PC-3 (cell line): ENCODE measurements around the gene MYO5B. TPM values are rescaled to one million over a fixed set of nuclear protein-coding genes. Genes with fewer than 3 reads are reported as not detected.

Experiments
- ATAC-seq: fragments of 200-7000 bp; cut with Tn5 transposase; 2 replicates; pipeline ENCODE4 v1.9.1; 2020; ENCODE audit warnings: mild to moderate bottlenecking, moderate library complexity
- BruUV-seq: library from RNA; stranded (reverse); fragments of 400-500 nt; replicated peaks from 2 replicates; lab custom pipeline; 2021; lab: Mats Ljungman, UMichigan
- CTCF ChIA-PET: fragments of 300-600 bp; sonication (Branson Sonifier 250); formaldehyde crosslinking; loops from one replicate; lab custom pipeline; 2022; ENCODE audit warnings: antibody characterized with exemption; lab: Charles Lee
- POLR2A ChIA-PET: fragments of 300-600 bp; sonication (Branson Sonifier 250); formaldehyde crosslinking; loops from one replicate; lab custom pipeline; 2022; ENCODE audit warnings: antibody characterized with exemption; ENCODE audit not compliant: unreplicated experiment; lab: Charles Lee
- DNase-seq: peaks from one replicate; pipeline ENCODE4 v3.0.0-alpha.2; 2015
- H2AFZ ChIP-seq: fragments of 300-600 bp; sonication (generic); 2 replicates; pipeline ENCODE4 v1.6.0; 2016; ENCODE audit warnings: antibody characterized with exemption, low read length
- H3F3A ChIP-seq: fragments of 300-600 bp; sonication (generic); one replicate; pipeline ENCODE4 v1.6.0; 2017; ENCODE audit warnings: antibody characterized with exemption, low read length, control low read depth, mild to moderate bottlenecking; ENCODE audit not compliant: unreplicated experiment
- H3K27ac ChIP-seq: fragments of 300-600 bp; sonication (generic); 2 replicates; pipeline ENCODE4 v1.5.1; 2016; ENCODE audit warnings: mild to moderate bottlenecking, low read length
- H3K27me3 ChIP-seq: fragments of 300-600 bp; sonication (generic); 2 replicates; pipeline ENCODE4 v1.6.1; 2016; ENCODE audit warnings: low read length, mixed read lengths
- H3K36me3 ChIP-seq: fragments of 300-600 bp; sonication (generic); 2 replicates; pipeline ENCODE4 v1.6.1; 2016; ENCODE audit warnings: low read depth, mixed run types, low read length, mixed read lengths
- H3K4me1 ChIP-seq: fragments of 300-600 bp; sonication (generic); 2 replicates; pipeline ENCODE4 v1.5.1; 2016; ENCODE audit warnings: low read length; ENCODE audit not compliant: insufficient read depth
- H3K4me2 ChIP-seq: fragments of 300-600 bp; sonication (generic); 2 replicates; pipeline ENCODE4 v1.6.0; 2016; ENCODE audit warnings: low read length
- H3K4me3 ChIP-seq: fragments of 300-600 bp; sonication (generic); 2 replicates; pipeline ENCODE4 v1.5.1; 2016; ENCODE audit warnings: mild to moderate bottlenecking, low read length, mixed read lengths
- H3K79me2 ChIP-seq: fragments of 300-600 bp; sonication (generic); 2 replicates; pipeline ENCODE4 v1.6.1; 2017; ENCODE audit warnings: low read length, mixed read lengths
- H3K9ac ChIP-seq: fragments of 300-600 bp; sonication (generic); 2 replicates; pipeline ENCODE4 v1.6.0; 2016; ENCODE audit warnings: mild to moderate bottlenecking, low read length
- H3K9me2 ChIP-seq: fragments of 300-600 bp; sonication (generic); replicated peaks from 2 replicates; pipeline ENCODE4 v1.6.1; 2016; ENCODE audit warnings: mixed run types, low read length, mixed read lengths
- H3K9me3 ChIP-seq: fragments of 300-600 bp; sonication (generic); 2 replicates; pipeline ENCODE4 v1.6.1; 2016; ENCODE audit warnings: low read length, mixed read lengths
- H4K20me1 ChIP-seq: fragments of 300-600 bp; sonication (generic); 2 replicates; pipeline ENCODE4 v1.6.1; 2016; ENCODE audit warnings: low read length, mixed read lengths
- EZH2 ChIP-seq: fragments of 300-600 bp; sonication (generic); IDR thresholded peaks from one replicate; pipeline ENCODE4 v1.6.1; 2017; ENCODE audit warnings: antibody characterized with exemption, mild to moderate bottlenecking, low read length; ENCODE audit not compliant: unreplicated experiment
- EZH2phosphoT487 ChIP-seq: fragments of 300-600 bp; sonication (generic); IDR thresholded peaks from 2 replicates; pipeline ENCODE4 v1.6.1; 2018; ENCODE audit warnings: mild to moderate bottlenecking, antibody characterized with exemption, low read length, borderline replicate concordance
- intact Hi-C: fragments of 100-400 bp; cut with micrococcal nuclease; formaldehyde crosslinking; loops from 2 replicates; pipeline ENCODE4 v1.9.0; 2023
- microRNA-seq: library from miRNA; unstranded; fragments of <30 nt; microRNA quantifications from one replicate; pipeline ENCODE4 v1.1.0, GENCODE V29; 2020; ENCODE audit not compliant: unreplicated experiment
- total RNA-seq: library from RNA; depleted of rRNA; stranded (reverse); fragments of >200 nt; gene quantifications from 2 replicates; pipeline ENCODE4 v1.2.3, GENCODE V29; 2014; rRNA removed
- TF ChIP-seq, protein P1 (sequence below): fragments of 300-600 bp; sonication (generic); conservative IDR thresholded peaks from 2 replicates; pipeline ENCODE4 v1.5.1; 2017; ENCODE audit warnings: antibody characterized with exemption, low read depth, mild to moderate bottlenecking, low read length

Gene MYO5B
- total RNA-seq, 1 experiment from 2014 or later = 10.7 TPM

DNA sequence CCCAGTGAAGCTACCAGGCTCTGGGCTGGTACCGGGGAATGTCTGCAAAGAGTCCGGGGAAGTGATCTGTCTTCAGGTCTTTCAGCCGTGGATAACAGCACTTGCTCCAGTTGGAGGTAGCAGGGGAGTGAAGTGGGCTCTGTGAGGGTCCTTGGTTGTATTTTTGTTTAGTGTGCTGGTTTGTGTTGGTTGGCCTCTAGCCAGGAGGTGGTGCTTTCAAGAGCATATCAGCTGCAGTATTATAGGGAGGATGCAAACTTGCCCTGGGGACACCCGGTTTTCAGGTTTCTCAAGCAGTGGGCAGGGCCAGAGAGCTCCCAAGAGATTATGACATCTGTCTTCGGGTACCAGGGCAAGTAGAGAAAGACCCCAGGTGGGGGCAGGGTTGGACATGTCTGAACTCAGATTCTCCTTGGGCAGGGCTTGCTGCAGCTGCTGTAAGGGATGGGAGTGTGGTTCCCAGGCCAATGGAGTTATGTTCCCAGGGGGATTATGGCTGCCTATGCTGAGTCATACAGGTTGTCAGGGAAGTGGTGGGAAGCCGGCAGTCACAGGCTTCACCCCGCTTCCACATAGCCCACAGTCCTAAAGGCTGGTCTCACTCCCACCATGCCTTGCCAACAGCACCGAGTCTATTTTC, 416.0 kb downstream of the MYO5B start:
- Histone ChIP-seq H2AFZ (no peak overlapping the region), H3K9me3 (no peaks in the 10 kb centered on the region), H3K9me2 (no peaks in the 10 kb centered on the region), H3K4me3 (no peak overlapping the region), H3K9ac (no peak overlapping the region), H3K27ac (no peak overlapping the region), H3K4me1 (no peaks in the 10 kb centered on the region), H4K20me1 (no peaks in the 10 kb centered on the region), H3K79me2 (no peaks in the 10 kb centered on the region), H3K36me3 (no peaks in the 10 kb centered on the region), H3F3A (no peaks in the 10 kb centered on the region), H3K27me3 (no peaks in the 10 kb centered on the region), H3K4me2 (no peak overlapping the region)
- no peak for ATAC-seq
- no TSS peak for BruUV-seq
- POLR2A ChIA-PET = no interaction called here
- CTCF ChIA-PET = no interaction called here
- TF ChIP-seq EZH2phosphoT487 (no peak), EZH2 (no peak)
- TF ChIP-seq, protein P1, sequence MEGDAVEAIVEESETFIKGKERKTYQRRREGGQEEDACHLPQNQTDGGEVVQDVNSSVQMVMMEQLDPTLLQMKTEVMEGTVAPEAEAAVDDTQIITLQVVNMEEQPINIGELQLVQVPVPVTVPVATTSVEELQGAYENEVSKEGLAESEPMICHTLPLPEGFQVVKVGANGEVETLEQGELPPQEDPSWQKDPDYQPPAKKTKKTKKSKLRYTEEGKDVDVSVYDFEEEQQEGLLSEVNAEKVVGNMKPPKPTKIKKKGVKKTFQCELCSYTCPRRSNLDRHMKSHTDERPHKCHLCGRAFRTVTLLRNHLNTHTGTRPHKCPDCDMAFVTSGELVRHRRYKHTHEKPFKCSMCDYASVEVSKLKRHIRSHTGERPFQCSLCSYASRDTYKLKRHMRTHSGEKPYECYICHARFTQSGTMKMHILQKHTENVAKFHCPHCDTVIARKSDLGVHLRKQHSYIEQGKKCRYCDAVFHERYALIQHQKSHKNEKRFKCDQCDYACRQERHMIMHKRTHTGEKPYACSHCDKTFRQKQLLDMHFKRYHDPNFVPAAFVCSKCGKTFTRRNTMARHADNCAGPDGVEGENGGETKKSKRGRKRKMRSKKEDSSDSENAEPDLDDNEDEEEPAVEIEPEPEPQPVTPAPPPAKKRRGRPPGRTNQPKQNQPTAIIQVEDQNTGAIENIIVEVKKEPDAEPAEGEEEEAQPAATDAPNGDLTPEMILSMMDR = no peak
- intact Hi-C loops = no loop called here
- DNase-seq = no peak

Small RNA genes within 50 kb of the gene (microRNA-seq; reads per million reads assigned to microRNA genes)
- not detected for gene MIR4320

Other genes with a start within 250 kb of the MYO5B start
- not detected in 2 replicates for gene CFAP53, start 71.3 kb upstream of the MYO5B start, total RNA-seq
- 30.2 and 42.6 TPM in 2 replicates for gene MBD1, start 86.4 kb upstream of the MYO5B start, total RNA-seq
- 25.4 and 38.2 TPM in 2 replicates for gene CXXC1, start 92.5 kb upstream of the MYO5B start, total RNA-seq
- 11.6 and 17.2 TPM in 2 replicates for gene SKA1, start 179.9 kb upstream of the MYO5B start, total RNA-seq